T-helper 2 cell treated with Interferon-gamma antibody and Interleukin-4, amounts not matched to agents 100 ng/mL and 5 ng/mL, for 36 hours (primary cell): ENCODE measurements around the gene BAHCC1. TPM values are rescaled to one million over a fixed set of nuclear protein-coding genes. Genes with fewer than 3 reads are reported as not detected.

ENCODE experiments used
- intact Hi-C: fragments of 100-400 bp; cut with micrococcal nuclease; formaldehyde crosslinking; loops from one replicate; pipeline ENCODE4 v1.15.1; 2023
- total RNA-seq: library from RNA; stranded (reverse); gene quantifications from 2 replicates; pipeline ENCODE4 v1.2.3, GENCODE V29; 2022

Gene BAHCC1
- total RNA-seq, 1 donor from 2014 or later, result 0.20 TPM

DNA sequence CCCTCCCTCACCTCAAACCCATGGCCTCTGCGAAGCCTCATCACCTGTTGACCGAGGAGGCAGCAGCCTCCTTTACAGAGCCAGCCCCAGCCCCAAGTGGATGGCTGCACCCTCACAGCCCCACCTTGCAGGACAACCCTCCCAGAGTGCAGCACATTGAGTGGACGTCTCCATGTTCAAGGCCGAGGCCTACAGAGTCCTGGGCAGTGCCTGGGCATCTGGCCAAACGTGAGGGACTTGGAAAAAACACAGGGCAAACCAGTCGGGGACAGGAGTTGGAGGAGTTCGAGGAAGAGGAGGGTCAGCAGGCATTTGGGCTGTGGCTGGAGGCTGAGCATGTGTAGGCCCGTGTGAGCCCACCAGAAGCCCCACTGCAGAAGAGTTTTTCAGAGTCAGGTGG lies 77.8 kb downstream of the BAHCC1 start:
- intact Hi-C loops, result no loop called here

- intact Hi-C loops, result no loop called here
Observed at GRCh38 chr17:81474958-81475357, 79.7 kb downstream of the BAHCC1 start.

DNA sequence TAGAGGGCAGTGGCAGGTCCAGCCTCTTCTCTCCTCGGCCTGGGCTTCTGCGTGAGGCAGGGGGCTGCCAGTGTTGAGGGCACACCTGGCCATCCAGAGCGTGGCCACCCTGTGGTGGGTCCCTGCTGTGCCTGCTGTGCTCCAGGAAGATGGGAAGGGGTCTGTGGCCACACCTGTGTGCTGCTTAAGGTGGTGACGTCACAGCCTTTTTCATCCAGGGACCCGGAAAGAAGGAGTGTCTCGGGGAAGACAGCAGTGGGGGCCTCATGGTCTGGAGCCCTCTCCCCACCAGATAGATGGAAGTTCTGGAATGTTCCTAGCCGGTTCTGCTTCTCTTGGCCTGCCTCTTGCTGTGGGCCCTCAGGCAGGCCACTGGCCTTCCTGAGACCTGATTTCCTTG lies 80.8 kb downstream of the BAHCC1 start:
- intact Hi-C loops, result no loop called here

- intact Hi-C loops, result no loop called here
Observed at GRCh38 chr17:81476635-81477034, 81.4 kb downstream of the BAHCC1 start.

- intact Hi-C loops, result no loop called here
Observed at GRCh38 chr17:81477173-81477572, 81.9 kb downstream of the BAHCC1 start.

DNA sequence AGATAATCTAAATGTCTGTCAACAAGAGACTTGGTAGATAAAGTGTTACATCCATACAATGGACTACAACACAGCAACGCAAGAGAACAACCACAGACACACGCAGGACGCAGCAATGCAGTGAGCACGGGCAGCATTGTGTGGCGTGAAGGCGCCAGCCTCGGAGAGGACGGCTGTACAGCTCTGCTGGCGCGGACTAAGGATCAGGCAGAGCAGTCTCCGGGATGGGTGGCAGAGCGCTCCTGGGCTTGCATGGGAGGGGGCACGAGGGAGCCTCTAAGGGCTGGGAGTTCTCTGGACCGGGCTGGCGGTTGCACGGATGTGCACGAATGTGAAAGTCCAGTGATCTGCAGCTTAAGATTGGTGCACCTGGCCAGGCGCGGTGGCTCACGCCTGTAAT lies 82.9 kb downstream of the BAHCC1 start:
- intact Hi-C loops, result no loop called here

DNA sequence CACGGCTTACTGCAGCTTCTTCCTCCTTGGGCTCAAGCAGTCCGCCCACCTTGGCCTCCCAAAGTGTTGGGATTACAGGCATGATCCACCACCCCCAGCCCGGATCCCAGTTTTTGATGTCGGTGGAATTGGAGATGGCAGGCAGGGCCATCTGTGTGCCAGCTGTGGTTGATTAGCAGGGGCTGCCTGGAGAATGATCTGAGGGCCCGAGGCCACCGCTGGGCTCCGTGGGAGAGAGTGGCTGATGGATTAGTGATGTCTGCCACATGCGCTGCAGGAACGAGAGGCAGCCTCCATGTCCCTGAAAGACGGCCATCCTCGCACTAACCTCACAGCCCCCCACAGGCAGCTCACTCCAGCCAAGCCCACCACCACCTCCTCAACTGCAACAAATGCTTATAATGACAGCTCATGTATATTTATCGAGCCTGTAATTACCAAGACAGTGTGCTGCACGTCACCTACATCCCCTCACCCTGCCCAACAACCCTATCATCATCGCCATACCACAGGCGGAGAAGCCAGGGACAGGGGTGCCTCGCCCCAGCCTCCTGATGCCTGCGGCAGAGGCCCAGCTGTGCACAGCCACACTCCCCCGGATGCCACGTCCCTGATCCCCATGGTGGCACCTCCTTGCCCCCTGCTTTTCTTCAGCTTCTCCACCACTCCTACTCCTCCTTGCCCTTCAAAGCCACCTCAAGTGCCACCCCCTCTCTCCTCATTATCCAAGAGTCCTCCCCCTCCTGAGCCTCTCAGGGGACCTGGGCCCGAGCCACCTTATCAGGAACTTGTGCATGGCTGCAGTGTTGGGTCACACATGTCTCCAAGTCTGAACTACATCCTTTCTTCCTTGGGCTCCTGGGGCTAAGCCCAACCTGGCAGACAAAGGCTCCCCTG lies 84.2 kb downstream of the BAHCC1 start:
- intact Hi-C loops, result loop anchor here (5.0 to 10.0 kb wide), 3 partner anchors 85 to 485 kb away; partner anchors contain the start of genes BAHCC1 and CHMP6

DNA sequence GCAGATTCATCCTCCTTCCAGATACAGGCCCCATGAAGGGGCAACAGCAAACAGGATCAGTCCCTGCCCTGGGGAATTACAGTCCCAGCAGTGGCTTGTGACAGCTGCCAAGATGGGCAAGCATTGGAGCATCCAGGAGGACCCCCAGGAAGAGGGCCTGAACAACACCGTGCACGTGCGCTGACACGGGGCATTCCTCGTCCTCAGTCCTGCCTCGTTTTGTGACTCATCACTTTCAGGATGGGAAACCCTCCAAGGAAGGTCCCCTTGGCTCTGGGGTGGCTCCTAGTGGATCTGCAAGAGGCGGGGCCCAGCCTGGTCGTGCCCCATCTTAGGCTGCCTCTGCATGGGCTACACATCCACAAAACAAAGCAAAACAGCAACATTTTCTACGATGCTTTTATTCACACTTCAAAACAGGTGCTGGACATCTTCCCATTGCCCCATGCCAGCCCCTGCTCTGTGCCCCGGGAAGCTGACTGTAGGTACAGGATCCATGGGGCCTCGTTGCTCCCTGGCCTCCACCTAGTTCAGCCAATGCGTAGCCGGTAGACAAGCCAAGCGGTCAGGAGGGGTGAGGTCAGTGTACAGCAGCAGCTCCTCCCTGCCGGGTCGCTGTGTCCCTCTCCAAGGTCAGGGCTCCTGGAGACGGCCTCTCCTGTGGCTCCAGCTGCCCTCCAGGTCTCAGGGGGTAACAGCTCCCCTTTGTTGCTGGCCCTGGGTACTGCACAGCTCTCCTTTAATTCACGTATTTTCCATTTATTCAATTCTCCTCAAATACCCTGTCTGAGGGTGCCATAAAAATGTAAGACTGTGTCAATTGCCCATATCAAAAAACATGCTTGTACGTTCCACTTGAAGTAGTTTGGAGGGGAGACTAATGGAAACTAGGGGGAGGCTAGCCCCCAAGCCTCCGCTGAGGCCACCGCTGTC lies 85.1 kb downstream of the BAHCC1 start:
- intact Hi-C loops, result loop anchor here (5.0 to 10.0 kb wide), 3 partner anchors 86 to 486 kb away; partner anchors contain the start of genes BAHCC1 and CHMP6

DNA sequence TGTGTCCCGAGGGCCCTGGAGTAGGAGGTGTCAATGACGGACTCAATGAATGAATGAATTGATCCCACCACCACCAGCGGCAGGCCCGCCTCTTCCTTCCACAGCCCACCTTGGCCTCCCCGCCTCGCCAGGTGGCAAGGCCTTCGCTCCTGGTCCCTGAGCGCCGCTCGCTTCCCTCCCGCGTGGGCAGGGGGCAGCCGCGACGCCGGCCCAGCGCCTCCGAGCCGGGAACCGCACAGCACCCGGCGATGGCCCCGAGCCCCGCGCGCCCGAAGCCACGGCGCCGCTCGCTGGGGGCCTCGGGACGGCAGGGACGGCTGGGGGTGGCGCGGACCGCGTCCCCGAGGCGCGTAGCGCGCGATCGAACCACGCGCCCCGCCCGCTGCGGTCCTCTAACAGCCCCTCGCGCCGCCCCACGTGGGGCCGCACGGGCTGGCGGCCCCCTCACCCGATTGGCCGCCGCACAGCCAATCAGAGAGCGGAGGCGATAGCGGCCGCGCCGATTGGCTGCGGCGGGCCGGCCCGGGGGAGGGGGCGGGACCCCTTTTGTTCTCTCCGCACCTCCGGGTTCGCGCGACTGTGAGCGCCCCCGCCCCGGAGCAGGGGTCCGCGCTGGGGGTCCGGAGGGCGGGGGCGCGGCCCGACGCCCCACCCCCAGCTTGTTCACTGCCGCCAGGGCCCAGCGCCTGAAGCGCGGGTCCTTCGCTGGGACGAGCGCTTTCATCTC lies 86.0 kb downstream of the BAHCC1 start:
- intact Hi-C loops, result loop anchor here (5.0 to 10.0 kb wide), 3 partner anchors 86 to 486 kb away; partner anchors contain the start of genes BAHCC1 and CHMP6

DNA sequence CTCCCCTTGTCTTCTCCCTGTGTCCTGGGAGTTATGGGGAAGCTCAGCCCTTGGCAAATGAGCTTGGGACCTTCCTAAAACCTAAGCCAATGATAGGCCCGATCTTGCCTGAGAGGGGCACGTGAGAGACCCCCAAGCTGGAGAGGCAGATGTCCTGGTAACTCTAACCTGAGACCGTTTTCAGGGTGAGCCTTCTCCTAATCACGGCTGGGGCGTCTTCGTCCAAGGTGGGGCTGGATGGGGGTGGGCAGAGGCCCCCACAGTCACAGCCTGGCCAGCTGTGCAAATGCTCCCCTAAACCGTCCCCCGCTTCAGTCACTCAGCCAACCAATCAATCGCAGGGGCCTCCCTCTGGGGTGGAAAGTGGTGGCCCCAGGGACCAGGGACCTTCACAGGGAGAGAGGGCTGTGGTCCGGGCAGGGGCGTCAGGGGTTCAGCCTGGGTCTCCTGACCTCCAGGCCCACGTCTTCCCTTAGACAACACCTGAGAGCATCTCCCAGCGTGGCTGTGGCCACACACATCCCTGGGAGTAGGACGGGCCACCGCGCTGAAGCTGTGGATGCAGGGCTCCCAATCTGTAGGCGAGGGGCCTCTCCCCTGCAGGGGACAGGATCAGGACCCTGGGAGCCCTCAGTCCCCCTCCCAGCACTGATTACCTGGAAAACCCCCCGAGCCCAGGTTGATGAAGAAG lies 86.7 kb downstream of the BAHCC1 start:
- intact Hi-C loops, result loop anchor here (2.0 to 10.0 kb wide), 4 partner anchors 71 to 487 kb away; partner anchors contain the start of genes BAHCC1, CHMP6 and FAAP100

GRCh38 chr17:81482673-81483072 lies 87.4 kb downstream of the BAHCC1 start:
- intact Hi-C loops, result loop anchor here (2.0 to 10.0 kb wide), 4 partner anchors 70 to 488 kb away; partner anchors contain the start of genes BAHCC1, CHMP6 and FAAP100

DNA sequence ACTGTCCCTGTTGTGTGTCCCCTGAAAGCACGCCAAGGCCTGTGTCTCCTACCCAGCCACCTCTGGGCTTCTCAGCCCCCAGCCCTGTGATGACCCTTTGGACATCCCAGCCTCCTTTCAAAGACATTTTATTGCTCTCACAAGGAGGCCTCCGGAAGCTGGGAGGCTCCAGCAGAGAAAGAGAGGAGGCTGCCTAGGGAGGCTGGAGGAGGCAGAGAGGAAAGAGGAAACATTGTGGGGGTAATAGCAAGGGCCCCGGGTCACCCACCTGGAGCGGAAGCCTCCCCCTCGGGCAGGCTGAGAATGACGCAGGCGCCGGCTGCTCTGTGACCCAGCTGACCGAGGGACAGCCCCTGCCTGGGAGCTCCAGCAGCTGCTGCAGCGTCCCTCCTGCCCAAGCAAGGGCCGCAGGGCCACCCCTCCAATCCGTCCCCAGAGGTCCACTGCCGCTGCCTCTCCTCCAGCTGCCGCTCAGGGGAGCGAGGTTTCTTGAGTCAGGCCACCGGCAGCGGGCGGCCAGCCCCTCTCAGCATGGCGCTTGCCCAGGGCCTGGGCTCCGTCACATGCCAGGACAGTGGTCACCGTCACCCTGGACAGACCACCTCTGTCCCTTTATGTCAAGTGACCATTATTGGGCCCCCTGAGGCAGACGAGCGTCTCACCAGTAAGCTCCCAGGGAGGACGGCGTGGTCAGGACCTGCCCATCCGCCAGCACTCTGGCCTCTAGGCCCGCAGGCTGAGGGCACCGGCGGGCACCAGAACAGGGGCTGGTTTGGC lies 88.0 kb downstream of the BAHCC1 start:
- intact Hi-C loops, result loop anchor here (2.0 to 10.0 kb wide), 4 partner anchors 70 to 488 kb away; partner anchors contain the start of genes BAHCC1, CHMP6 and FAAP100

DNA sequence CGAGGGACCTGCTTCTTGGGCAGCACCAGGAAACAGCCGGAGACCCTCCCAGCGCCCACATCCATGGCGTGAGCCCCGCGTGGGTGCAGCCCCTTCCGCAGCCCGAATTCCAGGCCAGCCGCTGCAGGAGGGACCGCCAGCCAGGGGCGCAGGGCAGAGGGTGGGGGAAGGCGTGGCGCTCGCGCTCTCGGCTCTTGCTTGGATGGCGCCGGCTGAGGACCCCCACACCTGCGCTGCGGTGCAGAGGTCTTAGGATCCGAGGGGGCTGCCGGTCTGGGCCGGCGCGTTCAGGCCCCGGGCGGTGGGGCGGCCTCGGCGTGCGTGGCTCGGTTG lies 88.6 kb downstream of the BAHCC1 start:
- intact Hi-C loops, result loop anchor here (1.0 to 10.0 kb wide), 6 partner anchors 69 to 489 kb away; partner anchors contain the start of genes BAHCC1, CHMP6 and FAAP100

GRCh38 chr17:81484195-81484979 lies 89.1 kb downstream of the BAHCC1 start:
- intact Hi-C loops, result loop anchor here (1.0 to 10.0 kb wide), 5 partner anchors 90 to 490 kb away; partner anchors contain the start of genes BAHCC1 and CHMP6

GRCh38 chr17:81486199-81486810 lies 91.0 kb downstream of the BAHCC1 start:
- intact Hi-C loops, result loop anchor here (2.0 to 10.0 kb wide), 3 partner anchors 26 to 492 kb away; partner anchors contain the start of genes ACTG1, BAHCC1 and CHMP6

DNA sequence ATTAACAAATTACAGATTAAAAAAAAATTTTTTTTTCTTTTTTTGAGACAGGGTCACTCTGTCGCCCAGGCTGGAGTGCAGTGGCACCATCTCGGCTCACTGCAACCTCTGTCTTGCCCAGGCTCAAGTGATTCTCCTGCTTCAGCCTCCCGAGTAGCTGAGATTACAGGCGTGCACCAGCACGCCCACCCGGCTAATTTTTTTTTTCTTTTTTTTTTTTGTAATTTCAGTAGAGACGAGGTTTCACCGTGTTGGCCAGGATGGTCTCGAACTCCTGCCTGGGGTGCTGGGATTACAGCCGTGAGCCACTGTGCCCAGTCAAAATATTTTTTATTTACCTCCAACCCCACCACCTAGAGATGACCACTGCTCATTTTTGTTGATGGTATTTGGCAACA lies 91.8 kb downstream of the BAHCC1 start:
- intact Hi-C loops, result loop anchor here (2.0 to 10.0 kb wide), 3 partner anchors 26 to 492 kb away; partner anchors contain the start of genes ACTG1, BAHCC1 and CHMP6

- intact Hi-C loops, result loop anchor here (2.0 to 10.0 kb wide), 3 partner anchors 25 to 493 kb away; partner anchors contain the start of genes ACTG1, BAHCC1 and CHMP6
Observed at GRCh38 chr17:81487487-81488275, 92.4 kb downstream of the BAHCC1 start.
